ENCODE data around the gene TNFRSF13B. TPM values are rescaled to one million over a fixed set of nuclear protein-coding genes. Genes with fewer than 3 reads are reported as not detected.

The TNFRSF13B gene
- total and polyA plus RNA-seq, 12 donors, result 0.18 to 0.48 TPM; not detected in 10

DNA sequence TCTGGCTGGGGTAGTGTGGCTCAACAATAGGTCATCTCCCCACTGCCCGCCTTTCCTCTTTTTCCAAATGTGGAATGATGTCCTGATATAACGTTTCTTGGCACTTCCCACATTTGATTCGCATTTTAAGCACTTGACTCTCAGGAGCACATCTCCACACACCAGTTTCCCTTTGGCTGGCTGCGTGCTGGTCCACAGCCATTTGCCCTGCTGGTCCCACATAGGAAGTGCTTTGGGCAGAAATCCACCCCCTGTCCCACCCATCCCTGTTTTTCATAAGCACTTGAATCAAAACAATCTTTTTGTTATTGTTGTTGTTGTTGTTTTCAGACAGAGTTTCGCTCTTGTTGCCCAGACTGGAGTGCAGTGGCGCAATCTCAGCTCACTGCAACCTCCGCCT lies 24.0 kb upstream of the TNFRSF13B start:
- intact Hi-C loops (cut with DNase I), result no loop called here
- DNase-seq, result no peak
- no peak overlapping the region for H3K4me3 ChIP-seq
- no peaks in the 10 kb centered on the region for H3K27me3 ChIP-seq
- TF ChIP-seq POLR2A (IDR thresholded peaks at IDR 0.05), result no peak
- H3K9me3 ChIP-seq (replicated peaks in 1 of 3), result no peaks in the 10 kb centered on the region
- H3K4me1 ChIP-seq (replicated peaks in 1 of 2), result no peaks in the 10 kb centered on the region
- no peaks in the 10 kb centered on the region for H3K36me3 ChIP-seq (replicated peaks in 1 of 2)
- WGBS, 4 donors, result 83 to 89% (median 87%) methylated on average over 7 of the region's 7 CpGs
- H3K27ac ChIP-seq, result no peak overlapping the region

DNA sequence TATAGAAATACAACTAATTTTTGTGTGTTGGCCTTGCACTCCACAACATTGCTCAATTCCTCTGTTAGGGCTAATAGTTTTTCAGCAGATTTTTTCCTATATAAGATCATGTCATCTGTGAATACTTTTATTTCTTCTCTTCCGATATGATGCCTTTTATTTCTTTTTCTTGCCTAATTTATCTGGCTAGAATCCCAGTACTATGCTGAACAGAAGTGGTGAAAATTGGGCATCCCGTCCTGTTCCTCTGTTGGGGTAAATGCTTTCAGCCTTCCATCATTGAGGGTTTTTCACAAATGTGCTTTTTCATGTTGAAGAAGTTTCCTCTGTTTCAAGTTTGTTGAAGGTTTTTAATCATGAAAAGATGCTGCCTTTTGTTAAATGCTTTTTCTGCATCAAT lies 22.7 kb upstream of the TNFRSF13B start:
- no peak overlapping the region for H3K4me3 ChIP-seq
- 78 to 94% (median 87%) methylated on average over 2 of the region's 2 CpGs for WGBS, 4 donors
- TF ChIP-seq, protein P1, sequence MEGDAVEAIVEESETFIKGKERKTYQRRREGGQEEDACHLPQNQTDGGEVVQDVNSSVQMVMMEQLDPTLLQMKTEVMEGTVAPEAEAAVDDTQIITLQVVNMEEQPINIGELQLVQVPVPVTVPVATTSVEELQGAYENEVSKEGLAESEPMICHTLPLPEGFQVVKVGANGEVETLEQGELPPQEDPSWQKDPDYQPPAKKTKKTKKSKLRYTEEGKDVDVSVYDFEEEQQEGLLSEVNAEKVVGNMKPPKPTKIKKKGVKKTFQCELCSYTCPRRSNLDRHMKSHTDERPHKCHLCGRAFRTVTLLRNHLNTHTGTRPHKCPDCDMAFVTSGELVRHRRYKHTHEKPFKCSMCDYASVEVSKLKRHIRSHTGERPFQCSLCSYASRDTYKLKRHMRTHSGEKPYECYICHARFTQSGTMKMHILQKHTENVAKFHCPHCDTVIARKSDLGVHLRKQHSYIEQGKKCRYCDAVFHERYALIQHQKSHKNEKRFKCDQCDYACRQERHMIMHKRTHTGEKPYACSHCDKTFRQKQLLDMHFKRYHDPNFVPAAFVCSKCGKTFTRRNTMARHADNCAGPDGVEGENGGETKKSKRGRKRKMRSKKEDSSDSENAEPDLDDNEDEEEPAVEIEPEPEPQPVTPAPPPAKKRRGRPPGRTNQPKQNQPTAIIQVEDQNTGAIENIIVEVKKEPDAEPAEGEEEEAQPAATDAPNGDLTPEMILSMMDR (IDR thresholded peaks at IDR 0.05), result no peak
- TF ChIP-seq POLR2A (IDR thresholded peaks at IDR 0.05), result no peak
- H3K27me3 ChIP-seq, result no peaks in the 10 kb centered on the region
- DNase-seq, result no peak
- no peaks in the 10 kb centered on the region for H3K4me1 ChIP-seq (replicated peaks in 1 of 2)
- H3K27ac ChIP-seq, result no peak overlapping the region
- intact Hi-C loops (cut with DNase I), result loop anchor here in 1 of 2 donors (5.0 kb wide), 1 partner anchor 457 kb away; no protein-coding TSS in a partner anchor
- H3K36me3 ChIP-seq (replicated peaks in 1 of 2), result no peaks in the 10 kb centered on the region
- H3K9me3 ChIP-seq (replicated peaks in 1 of 3), result no peaks in the 10 kb centered on the region

DNA sequence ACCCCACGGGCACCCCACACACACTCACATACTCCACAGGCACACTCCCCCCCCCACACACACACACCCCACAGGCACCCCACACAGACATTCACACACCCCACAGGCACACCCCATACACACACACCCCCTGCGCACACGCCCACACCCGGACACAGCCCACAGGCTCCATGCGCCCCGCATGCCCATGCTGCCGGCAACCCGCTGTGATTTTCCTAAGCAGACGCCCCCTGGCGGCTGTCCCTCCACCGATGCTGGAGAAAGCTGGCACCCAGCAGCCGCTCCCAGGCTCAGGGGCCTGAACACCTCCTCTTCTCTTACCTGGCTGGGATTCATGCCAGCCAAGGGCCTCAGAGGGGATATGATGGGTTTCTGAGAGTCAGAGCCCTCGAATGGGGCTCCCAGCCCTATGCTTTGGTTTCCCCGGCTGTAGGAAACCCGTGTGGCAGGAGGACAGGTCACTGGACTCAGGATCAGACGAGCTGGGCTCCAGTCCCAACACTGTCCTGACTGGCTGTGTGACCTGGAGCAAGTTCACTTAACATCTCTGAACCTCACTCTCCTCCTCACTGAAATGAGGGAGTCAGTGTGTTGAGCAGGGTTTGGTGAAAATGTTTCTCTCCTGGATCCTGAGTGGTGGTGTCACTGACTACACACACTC lies 19.6 kb upstream of the TNFRSF13B start:
- no peak overlapping the region for H3K27ac ChIP-seq
- WGBS, 4 donors, result 18 to 20% (median 18%) methylated on average over 8 to 16 of the region's 16 CpGs; no CpG with 5 or more reads in 1 of the 4 donors
- no peak overlapping the region for H3K4me3 ChIP-seq
- peak; percentile 72 to 89 (median 86) for DNase-seq
- H3K4me1 ChIP-seq (replicated peaks in 1 of 2), result peaks cover 0 to 12% of the 10 kb centered on the region in 2 donors
- no peaks in the 10 kb centered on the region for H3K27me3 ChIP-seq
- TF ChIP-seq, protein P1 (IDR thresholded peaks at IDR 0.05), result peak; percentile 61 to 88 (median 72)
- TF ChIP-seq POLR2A (IDR thresholded peaks at IDR 0.05), result no peak
- intact Hi-C loops (cut with DNase I), result loop anchor here in 1 of 2 donors (5.0 kb wide), 1 partner anchor 454 kb away; no protein-coding TSS in a partner anchor
- H3K36me3 ChIP-seq (replicated peaks in 1 of 2), result no peaks in the 10 kb centered on the region
- no peaks in the 10 kb centered on the region for H3K9me3 ChIP-seq (replicated peaks in 1 of 3)

DNA sequence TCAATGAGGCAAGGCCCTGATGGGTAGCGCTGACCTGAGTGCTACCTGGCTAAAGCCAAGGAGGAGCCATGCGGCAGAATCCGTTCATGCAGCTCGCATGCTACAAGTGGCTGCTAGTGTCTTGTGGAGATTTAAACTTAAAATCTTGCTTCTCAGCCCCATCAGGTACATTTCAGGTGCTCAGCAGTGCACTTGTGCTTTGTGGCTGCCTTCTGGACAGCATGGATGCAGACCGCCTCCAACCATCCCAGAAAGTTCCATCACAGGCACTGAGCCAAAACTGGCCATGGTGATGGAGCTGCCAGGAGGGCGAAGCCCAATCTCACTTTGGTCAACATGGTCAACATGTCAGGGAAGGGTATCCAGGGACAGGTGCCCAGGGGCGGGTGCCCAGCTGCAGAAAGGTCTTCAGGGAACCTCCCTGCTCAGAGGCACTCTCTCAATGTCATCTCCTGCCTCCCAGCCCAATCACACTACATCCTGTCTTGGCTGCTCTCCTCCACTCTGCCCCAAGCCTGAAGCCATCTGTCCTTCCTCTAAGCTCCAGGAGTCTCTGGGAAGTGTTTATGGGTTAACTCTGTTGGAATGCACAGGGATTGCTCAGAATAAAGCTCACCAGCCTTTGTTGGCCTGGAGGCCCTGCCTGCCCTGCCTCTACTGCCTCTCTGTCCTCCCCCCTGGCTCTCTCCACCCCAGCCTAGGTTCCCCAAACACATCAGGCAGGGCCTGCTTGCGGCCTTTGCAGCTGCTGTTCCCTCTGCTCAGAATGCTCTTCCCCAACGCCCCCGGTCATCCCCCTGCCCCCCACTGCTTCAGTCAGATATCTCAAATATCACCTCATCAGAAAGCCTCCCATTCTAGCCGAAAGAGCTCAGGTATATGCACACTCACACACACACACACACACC lies 18.3 kb upstream of the TNFRSF13B start:
- H3K36me3 ChIP-seq (replicated peaks in 1 of 2), result no peaks in the 10 kb centered on the region
- no peak overlapping the region for H3K4me3 ChIP-seq
- TF ChIP-seq POLR2A (IDR thresholded peaks at IDR 0.05), result no peak
- TF ChIP-seq, protein P1 (IDR thresholded peaks at IDR 0.05), result no peak
- peaks cover 0 to 12% of the 10 kb centered on the region in 2 donors for H3K4me1 ChIP-seq (replicated peaks in 1 of 2)
- H3K27ac ChIP-seq, result no peak overlapping the region
- intact Hi-C loops (cut with DNase I), result loop anchor here in 1 of 2 donors (5.0 kb wide), 2 partner anchors 73 to 453 kb away; no protein-coding TSS in a partner anchor
- 85 to 87% (median 86%) methylated on average over 9 to 11 of the region's 11 CpGs for WGBS, 4 donors
- no peak for DNase-seq
- H3K9me3 ChIP-seq (replicated peaks in 1 of 3), result no peaks in the 10 kb centered on the region
- no peaks in the 10 kb centered on the region for H3K27me3 ChIP-seq
